ENCODE results near the gene LGALS7B. TPM values are rescaled to one million over a fixed set of nuclear protein-coding genes. Genes with fewer than 3 reads are reported as not detected.
"Not testable (repeated sequence)": the region's sequence is repeated elsewhere in the genome, so short reads cannot be mapped to it uniquely, and the experiment has no call there.

The LGALS7B gene
- total RNA-seq, 1 donor from 2014 or later = not detected

DNA sequence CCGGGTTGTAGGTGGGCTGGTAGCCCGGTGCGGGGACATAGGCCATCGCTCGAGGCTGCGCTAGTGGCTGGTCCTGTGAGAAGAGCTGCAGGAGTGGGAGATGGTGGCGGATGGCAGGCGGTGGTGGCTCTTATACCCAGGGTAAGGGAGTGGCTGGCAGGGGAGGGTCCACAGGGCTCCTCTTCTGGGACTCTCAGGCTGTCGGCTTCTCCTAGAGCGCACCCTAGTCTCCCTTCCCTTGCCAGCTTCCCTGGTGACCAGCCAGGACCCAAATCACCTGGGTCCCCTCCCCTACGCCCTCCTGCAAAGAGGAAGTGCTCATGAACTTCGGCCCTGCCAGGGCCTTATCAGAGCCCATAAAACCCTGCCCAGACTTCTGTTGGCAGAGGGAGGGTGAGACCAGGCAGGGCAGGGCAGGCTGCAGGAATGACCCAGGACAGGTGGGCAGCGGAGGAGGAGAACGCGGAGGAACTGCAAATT is 23.9 kb downstream of the LGALS7B start, which contains the start of gene LGALS4:
Gene LGALS4 (minus strand): TSS at position 105 of the 480 bp plus-strand sequence. CDS start 59 bp downstream, at position 46.
- ATAC-seq = no peak
- intact Hi-C loops (cut with DNase I) = no loop called here
- DNase-seq (ENCODE audit: low spot score) = no peak

GRCh38 chr19:38813323-38813722 is 24.3 kb downstream of the LGALS7B start:
- ATAC-seq (no peak), DNase-seq (ENCODE audit: low spot score) (no peak)
- intact Hi-C loops (cut with DNase I) = no loop called here

DNA sequence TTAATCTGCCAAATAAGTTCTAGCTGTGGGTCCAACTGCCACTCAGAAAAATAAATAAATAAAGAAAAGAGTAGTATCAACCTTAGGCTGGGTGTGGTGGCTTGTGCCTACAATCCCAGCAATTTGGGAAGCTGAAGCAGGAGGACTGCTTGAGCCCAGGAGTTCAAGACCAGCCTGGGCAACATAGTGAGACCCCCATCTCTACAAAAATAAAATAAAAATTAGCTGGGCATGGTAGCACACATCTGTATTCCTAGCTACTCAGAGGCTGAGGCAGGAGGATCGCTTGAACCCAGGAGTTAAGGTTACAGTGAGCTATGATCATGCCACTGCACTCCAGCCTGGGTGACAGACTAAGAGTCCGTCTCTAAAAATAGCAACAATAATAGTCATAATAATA is 24.9 kb downstream of the LGALS7B start:
- intact Hi-C loops (cut with DNase I) = not testable (repeated sequence)

DNA sequence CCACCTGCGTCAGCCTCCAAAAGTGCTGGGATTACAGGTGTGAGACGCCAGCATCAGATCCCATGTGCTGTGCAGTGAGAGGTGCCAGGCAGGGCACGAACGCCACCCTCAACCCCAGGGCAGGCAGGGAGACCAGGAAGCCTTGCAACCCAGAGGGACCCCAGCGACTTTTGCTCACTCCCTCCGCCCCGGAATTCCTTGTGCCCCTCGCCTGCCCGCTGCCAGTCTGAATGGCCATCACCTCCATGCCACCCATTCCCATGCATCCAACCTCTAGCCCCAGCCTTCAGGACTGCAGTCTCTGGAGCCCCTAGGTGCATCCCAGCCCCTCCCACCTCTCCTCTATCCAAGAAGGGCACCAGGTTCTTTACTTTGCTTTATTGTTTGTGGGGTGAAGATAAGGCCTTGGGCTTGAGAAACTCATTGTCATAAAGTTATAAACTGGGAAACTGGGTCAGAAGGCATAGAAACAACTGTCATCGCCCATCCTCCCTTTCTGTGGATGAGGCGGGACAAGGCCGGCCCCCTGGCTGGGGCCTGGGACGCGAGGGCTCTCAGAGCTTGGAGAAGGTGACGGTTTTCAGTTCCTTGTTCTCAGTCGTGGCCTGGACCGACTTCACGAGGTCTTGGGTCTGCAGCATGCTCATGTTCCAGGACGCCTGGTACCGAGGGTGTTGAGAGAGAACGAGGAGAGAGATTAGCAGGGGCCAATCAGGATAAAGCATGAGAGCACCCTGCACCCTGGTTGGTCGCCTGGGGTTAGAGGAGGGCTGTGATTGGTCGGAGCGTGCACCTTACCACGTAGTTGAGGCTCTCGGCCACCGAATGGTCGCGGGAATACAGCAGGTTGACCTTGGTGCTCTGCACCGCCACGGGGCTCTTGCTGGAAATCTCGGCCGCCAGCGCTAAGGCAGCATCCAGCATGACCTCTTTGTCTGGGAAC is 26.3 kb downstream of the LGALS7B start:
- ATAC-seq (no peak), DNase-seq (ENCODE audit: low spot score) (no peak)
- intact Hi-C loops (cut with DNase I) = no loop called here

More for the DNA sequence above, 24.9 kb downstream of the LGALS7B start:
- DNase-seq (ENCODE audit: low spot score); ATAC-seq: not testable (repeated sequence)

GRCh38 chr19:38816131-38816750 is 27.2 kb downstream of the LGALS7B start:
- ATAC-seq (no peak), DNase-seq (ENCODE audit: low spot score) (no peak)
- intact Hi-C loops (cut with DNase I) = no loop called here

DNA sequence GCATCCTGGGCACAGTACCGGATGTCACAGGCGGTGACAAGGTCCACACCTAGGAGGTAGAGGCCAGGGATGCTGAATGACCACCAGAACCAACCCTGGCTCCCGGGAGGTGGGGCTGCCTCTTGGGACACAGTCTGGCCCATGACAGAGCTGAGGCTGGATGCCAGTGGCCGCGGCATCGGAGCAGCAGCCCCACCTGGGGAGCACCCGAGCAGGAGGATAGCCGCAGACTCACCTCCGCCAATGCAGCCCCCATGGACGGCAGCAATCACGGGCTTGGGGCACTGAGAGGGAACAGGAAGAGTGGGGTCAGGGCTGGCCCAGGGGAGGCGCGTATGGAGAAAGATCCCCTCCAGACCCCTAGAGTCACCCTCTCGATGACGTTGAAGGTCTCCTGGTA is 28.1 kb downstream of the LGALS7B start:
- intact Hi-C loops (cut with DNase I) = no loop called here

DNA sequence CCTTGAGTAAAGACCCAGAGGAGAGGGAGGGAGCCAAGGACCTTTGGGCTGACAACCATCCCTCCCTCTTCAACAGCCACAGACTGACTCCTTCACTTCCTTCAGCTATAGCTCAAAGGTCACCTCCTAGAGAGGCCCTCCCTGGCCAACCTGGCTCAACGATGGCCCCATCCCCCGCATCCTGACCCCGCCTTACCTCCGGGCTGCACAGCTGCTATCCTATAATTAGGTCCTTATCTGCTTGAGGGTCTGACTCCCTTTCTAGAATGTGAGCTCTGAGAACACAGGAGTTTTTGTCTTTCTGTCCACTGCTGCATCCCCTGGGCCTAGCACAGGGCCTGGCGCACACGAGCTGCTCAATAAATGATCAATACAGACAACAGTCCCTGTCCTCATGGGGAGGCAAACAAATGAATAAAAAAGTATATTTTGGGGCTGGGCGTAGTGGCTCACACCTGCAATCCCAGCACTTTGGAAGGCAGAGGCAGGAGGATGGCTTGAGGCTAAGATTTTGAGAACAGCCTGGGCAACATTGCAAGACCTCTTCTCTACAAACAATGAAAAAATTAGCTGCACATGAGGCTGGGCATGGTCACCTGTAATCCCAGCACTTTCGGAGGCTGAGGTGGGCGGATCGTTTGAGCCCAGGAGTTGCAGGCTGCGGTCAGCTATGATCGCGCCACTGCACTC is 30.4 kb downstream of the LGALS7B start:
- ATAC-seq (no peak), DNase-seq (ENCODE audit: low spot score) (no peak)
- intact Hi-C loops (cut with DNase I) = no loop called here

More for the DNA sequence above, 28.1 kb downstream of the LGALS7B start:
- no peak for DNase-seq (ENCODE audit: low spot score)
- ATAC-seq = no peak

DNA sequence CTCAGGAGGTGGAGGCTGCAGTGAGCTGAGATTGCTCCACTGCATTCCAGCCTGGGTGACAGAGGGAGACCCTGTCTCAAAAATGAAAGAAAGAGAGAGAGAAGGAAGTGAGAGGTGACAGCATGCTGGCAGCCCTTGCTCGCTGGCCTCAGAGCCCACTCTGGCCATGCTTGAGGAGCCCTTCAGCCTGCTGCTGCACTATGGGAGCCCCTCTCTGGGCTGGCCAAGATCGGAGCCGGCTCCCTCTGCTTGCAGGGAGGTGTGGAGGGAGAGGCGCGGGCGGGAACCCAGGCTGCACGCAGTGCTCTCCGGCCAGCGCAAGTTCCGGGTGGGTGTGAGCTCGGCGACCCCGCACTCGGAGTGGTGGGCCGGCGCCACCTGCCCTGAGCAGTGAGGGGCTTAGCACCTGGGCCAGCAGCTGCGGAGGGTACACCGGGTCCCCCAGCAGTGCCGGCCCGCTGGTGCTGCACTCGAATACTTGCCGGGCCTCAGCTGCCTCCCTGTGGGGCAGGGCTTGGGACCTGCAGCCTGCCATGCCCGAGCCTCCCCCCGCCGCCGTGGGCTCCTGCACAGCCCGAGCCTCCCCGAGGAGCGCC is 32.3 kb downstream of the LGALS7B start:
- intact Hi-C loops (cut with DNase I); DNase-seq (ENCODE audit: low spot score); ATAC-seq: not testable (repeated sequence)

DNA sequence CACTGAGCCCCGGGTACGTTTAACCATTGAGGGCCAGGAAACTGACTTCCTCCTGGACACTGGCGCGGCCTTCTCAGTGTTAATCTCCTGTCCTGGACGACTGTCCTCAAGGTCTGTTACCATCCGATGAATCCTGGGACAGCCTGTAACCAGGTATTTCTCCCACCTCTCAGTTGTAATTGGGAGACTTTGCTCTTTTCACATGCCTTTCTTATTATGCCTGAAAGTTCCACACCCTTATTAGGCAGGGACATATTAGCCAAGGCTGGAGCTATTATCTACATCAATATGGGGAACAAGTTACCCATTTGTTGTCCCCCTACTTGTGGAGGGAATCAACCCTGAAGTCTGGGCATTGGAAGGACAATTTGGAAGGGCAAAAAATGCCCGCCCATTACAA is 36.9 kb downstream of the LGALS7B start:
- intact Hi-C loops (cut with DNase I); ATAC-seq; DNase-seq (ENCODE audit: low spot score): not testable (repeated sequence)

- intact Hi-C loops (cut with DNase I) = no loop called here
- no peak for ATAC-seq
- DNase-seq (ENCODE audit: low spot score) = no peak
These were observed 38.0 kb downstream of the LGALS7B start for GRCh38 chr19:38826856-38827551.

GRCh38 chr19:38829203-38829602 is 40.2 kb downstream of the LGALS7B start:
- ATAC-seq; intact Hi-C loops (cut with DNase I); DNase-seq (ENCODE audit: low spot score): not testable (repeated sequence)

DNA sequence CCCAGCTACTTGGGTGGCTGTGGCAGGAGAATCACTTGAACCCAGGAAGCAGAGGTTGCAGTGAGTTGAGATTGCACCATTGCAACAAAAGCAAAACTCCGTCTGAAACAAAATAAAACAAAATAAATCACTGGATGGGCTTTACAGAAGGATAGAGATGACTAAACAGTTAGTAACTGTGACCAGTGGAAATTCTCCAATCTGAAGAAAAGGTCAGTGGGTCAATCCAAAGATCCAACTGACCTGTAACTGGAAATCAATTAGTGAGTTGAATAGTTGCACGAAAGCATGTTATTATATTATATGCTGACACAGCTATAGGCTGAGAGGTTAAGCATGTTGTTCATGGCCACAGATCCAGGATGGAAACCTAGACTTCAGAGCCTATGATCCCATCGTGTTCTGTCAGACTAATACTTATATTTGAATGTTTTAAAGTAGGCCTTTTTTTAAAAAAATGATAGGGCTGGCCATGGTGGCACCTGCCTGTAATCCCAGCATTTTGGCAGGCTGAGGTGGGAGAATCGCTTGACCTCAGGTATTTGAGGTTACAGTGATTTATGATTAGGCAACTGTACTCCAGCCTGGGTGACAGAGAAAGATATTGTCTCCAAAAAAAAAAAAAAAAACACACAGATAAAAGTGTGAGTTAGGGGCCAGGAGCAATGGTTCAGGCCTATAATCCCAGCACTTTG is 41.2 kb downstream of the LGALS7B start:
- intact Hi-C loops (cut with DNase I) = no loop called here
- DNase-seq (ENCODE audit: low spot score) = no peak
- ATAC-seq = no peak

DNA sequence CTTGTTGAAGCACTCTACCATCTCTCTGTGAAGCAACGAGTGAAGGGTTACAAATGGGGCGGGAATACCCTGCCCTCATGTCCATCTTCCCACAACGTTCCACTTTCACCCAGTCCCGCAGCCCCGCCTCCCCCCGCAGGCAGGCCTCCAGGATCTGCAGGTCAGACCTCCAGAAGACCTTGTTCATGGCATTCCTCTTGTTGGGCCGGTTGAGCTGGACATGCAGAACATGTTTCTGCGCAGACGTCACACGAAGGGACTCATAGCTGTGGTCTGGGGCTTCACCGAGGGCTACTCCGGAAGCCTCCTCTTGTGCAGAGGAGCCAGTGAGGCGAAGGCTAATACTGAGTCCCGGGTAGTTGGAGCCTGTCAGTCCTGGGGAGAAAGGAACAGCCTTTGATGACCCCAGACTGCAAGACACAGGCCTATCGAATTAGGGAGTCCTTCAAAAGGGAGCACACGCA is 42.2 kb downstream of the LGALS7B start:
- peak; percentile 63 for ATAC-seq
- intact Hi-C loops (cut with DNase I) = no loop called here
- DNase-seq (ENCODE audit: low spot score) = peak; percentile 70

DNA sequence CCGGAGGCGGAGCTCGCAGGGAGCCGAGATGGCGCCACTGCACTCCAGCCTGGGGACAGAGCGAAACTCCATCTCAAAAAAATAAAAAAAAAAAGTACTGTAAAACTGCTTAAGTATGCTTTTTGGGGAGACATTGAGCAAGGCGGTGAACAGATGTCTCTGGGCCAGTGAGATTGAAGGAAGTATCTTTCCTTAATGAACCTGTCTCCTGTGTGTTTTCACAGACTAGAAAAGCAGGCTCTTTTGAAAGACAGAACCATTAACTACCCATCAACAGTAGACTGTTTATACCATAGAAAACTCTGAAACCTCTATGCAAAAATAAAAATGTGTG is 44.1 kb downstream of the LGALS7B start:
- intact Hi-C loops (cut with DNase I) = no loop called here
- DNase-seq (ENCODE audit: low spot score) (no peak), ATAC-seq (no peak)

GRCh38 chr19:38834104-38834490 is 45.1 kb downstream of the LGALS7B start:
- intact Hi-C loops (cut with DNase I) = no loop called here
- ATAC-seq (no peak), DNase-seq (ENCODE audit: low spot score) (no peak)

GRCh38 chr19:38834590-38834989 is 45.6 kb downstream of the LGALS7B start:
- ATAC-seq = no peak
- DNase-seq (ENCODE audit: low spot score) = no peak
- intact Hi-C loops (cut with DNase I) = no loop called here

DNA sequence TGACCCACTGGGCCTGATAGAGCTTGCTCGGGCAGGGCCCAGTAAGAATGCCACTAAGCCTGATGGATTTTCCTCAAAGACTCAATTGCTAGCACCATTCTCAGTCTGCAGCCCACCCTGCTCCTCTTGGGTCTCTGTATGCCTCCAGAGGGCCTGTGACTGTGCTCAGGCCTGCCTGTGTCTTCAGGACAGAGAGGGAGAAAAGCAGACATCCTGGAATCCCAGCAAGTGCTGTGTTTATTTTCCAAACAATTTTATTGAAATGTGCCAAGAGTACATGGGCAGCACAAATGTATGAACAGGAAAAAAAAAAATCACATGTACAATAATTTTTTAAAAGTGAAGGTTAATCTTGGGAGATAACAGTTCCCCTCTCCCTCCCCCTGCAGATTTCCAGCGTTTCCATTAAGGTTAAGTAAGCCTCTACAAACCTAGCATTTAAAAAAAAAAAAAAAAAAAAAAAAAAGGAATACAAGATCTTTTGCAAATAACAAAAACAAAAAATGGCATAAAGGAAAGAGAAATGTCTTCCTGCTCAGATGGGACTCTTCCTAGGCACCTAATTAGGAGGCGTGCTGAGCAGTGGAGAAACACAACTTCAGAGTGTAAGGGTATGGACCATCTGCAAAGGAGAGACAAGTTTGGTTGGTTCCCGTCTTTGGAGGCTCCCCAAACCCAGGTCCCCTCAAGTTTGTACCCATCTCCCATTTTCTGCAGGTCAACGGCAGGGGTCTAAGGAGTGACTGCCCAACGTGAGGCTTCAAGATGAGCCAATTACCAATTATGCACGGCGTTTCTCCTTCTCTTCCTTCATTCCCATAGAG is 47.4 kb downstream of the LGALS7B start:
- ATAC-seq (no peak), DNase-seq (ENCODE audit: low spot score) (no peak)
- intact Hi-C loops (cut with DNase I) = no loop called here

All from sciatic nerve (tissue), 2 donors.